CMK (cell line): ENCODE data around the gene SNTA1.
"Not testable (repeated sequence)": the region's sequence is repeated elsewhere in the genome, so short reads cannot be mapped to it uniquely, and the experiment has no call there.

ENCODE experiments used
- DNase-seq: peaks from one replicate; pipeline ENCODE4 v3.0.0-alpha.2; 2010; ENCODE audit warnings: low read depth

SNTA1 gene

GRCh38 chr20:33443512-33444239, at the start of gene SNTA1:
Gene SNTA1, minus strand, starts transcription at chr20:33443763. Its CDS starts 143 bp downstream, at chr20:33443620.
- DNase-seq = peak; percentile 69

- no peak for DNase-seq
Observed at GRCh38 chr20:33490934-33491656, 47.5 kb upstream of the SNTA1 start.

GRCh38 chr20:33490023-33490933, 46.7 kb upstream of the SNTA1 start, which contains the start of gene CBFA2T2:
Gene CBFA2T2, plus strand, starts transcription at chr20:33490096. Its CDS starts 172 bp downstream, at chr20:33490268.
- peak; percentile 24 for DNase-seq

GRCh38 chr20:33489495-33490022, 46.0 kb upstream of the SNTA1 start:
- DNase-seq = peak; percentile 84

GRCh38 chr20:33488661-33489494, 45.3 kb upstream of the SNTA1 start:
- DNase-seq = not testable (repeated sequence)

- no peak for DNase-seq
Observed at GRCh38 chr20:33488201-33488600, 44.6 kb upstream of the SNTA1 start.

GRCh38 chr20:33483186-33483585, 39.6 kb upstream of the SNTA1 start:
- not testable (repeated sequence) for DNase-seq

GRCh38 chr20:33482581-33482980, 39.0 kb upstream of the SNTA1 start:
- no peak for DNase-seq

- no peak for DNase-seq
Observed at GRCh38 chr20:33481431-33481941, 37.9 kb upstream of the SNTA1 start.

GRCh38 chr20:33480048-33480447, 36.5 kb upstream of the SNTA1 start:
- DNase-seq = no peak

GRCh38 chr20:33477386-33478234, 34.0 kb upstream of the SNTA1 start:
- DNase-seq = no peak

- no peak for DNase-seq
Observed at GRCh38 chr20:33475381-33476152, 32.0 kb upstream of the SNTA1 start.

GRCh38 chr20:33474963-33475362, 31.4 kb upstream of the SNTA1 start:
- no peak for DNase-seq

GRCh38 chr20:33474097-33474873, 30.7 kb upstream of the SNTA1 start:
- DNase-seq = no peak

GRCh38 chr20:33472868-33473435, 29.4 kb upstream of the SNTA1 start:
- no peak for DNase-seq

GRCh38 chr20:33470866-33471265, 27.3 kb upstream of the SNTA1 start:
- DNase-seq = no peak

- DNase-seq = no peak
Observed at GRCh38 chr20:33470457-33470856, 26.9 kb upstream of the SNTA1 start.

GRCh38 chr20:33466303-33466646, 22.7 kb upstream of the SNTA1 start:
- no peak for DNase-seq
